ENCODE measurements around the gene LMNTD2. TPM values are rescaled to one million over a fixed set of nuclear protein-coding genes. Genes with fewer than 3 reads are reported as not detected.
A peak's percentile ranks its signal among the peaks of the same experiment; 100 is the strongest.

Gene LMNTD2
- total and polyA plus RNA-seq, 2 of the 13 experiments (the other 11 are each of a cell fraction or from before 2014, with no cell fraction given): 1.1 to 3.1 TPM

- TF ChIP-seq ZNF580 (CRISPR knock-in tag; IDR thresholded peaks at IDR 0.05; ENCODE audit: borderline replicate concordance, low read depth) (peak; percentile 31; the same call in 1 of the 2 replicates), ZNF180 (CRISPR knock-in tag; IDR thresholded peaks at IDR 0.05; ENCODE audit: borderline replicate concordance, low read depth) (no peak), GLI4 (CRISPR knock-in tag; IDR thresholded peaks at IDR 0.05; ENCODE audit: borderline replicate concordance) (0 out of 2 replicates have a peak, but pooled peaks have one; percentile 42), MEIS2 (CRISPR knock-in tag; IDR thresholded peaks at IDR 0.05) (0 out of 2 replicates have a peak, but pooled peaks have one; percentile 42), SMARCE1 (IDR thresholded peaks at IDR 0.05; ENCODE audit: borderline replicate concordance) (no peak), MYNN (CRISPR knock-in tag; IDR thresholded peaks at IDR 0.05; ENCODE audit: low read depth) (0 out of 2 replicates have a peak, but pooled peaks have one; percentile 48), BHLHE40 (IDR thresholded peaks at IDR 0.05; ENCODE audit: low read length) (peak; percentile 96), ZNF350 (CRISPR knock-in tag; IDR thresholded peaks at IDR 0.05; ENCODE audit: borderline replicate concordance, low read depth) (peak; percentile 32; the same call in 1 of the 2 replicates), DR1 (CRISPR knock-in tag; IDR thresholded peaks at IDR 0.05) (peak; percentile 48; the same call in 1 of the 2 replicates), PITX1 (CRISPR knock-in tag; IDR thresholded peaks at IDR 0.05) (0 out of 2 replicates have a peak, but pooled peaks have one; percentile 11), ZBTB25 (CRISPR knock-in tag; IDR thresholded peaks at IDR 0.05) (peak; percentile 84; the same call in 1 of the 2 replicates), ZNF629 (CRISPR knock-in tag; conservative IDR thresholded peaks at IDR 0.05) (no peak), EEA1 (CRISPR knock-in tag; IDR thresholded peaks at IDR 0.05; ENCODE audit: borderline replicate concordance) (no peak), TAF15 (IDR thresholded peaks at IDR 0.05; ENCODE audit: low read depth, low read length, poor library complexity, severe bottlenecking) (no peak), ETV6 (CRISPR knock-in tag; conservative IDR thresholded peaks at IDR 0.05) (peak; percentile 44; the same call in 1 of the 2 replicates), CREM (IDR thresholded peaks at IDR 0.05) (peak; percentile 43; the same call in 1 of the 2 replicates), CREM (CRISPR knock-in tag; IDR thresholded peaks at IDR 0.05) (no peak), TRIM24 (CRISPR knock-in tag; IDR thresholded peaks at IDR 0.05) (no peak), ZKSCAN8 (CRISPR knock-in tag; IDR thresholded peaks at IDR 0.05; ENCODE audit: borderline replicate concordance) (peak; percentile 63; the same call in 1 of the 2 replicates), BRCA1 (CRISPR knock-in tag; IDR thresholded peaks at IDR 0.05) (no peak), RCOR2 (CRISPR knock-in tag; IDR thresholded peaks at IDR 0.05) (no peak)
- TF ChIP-seq, protein P1, sequence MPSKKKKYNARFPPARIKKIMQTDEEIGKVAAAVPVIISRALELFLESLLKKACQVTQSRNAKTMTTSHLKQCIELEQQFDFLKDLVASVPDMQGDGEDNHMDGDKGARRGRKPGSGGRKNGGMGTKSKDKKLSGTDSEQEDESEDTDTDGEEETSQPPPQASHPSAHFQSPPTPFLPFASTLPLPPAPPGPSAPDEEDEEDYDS (CRISPR knock-in tag; IDR thresholded peaks at IDR 0.05): peak; percentile 67
- TF ChIP-seq, protein P2, sequence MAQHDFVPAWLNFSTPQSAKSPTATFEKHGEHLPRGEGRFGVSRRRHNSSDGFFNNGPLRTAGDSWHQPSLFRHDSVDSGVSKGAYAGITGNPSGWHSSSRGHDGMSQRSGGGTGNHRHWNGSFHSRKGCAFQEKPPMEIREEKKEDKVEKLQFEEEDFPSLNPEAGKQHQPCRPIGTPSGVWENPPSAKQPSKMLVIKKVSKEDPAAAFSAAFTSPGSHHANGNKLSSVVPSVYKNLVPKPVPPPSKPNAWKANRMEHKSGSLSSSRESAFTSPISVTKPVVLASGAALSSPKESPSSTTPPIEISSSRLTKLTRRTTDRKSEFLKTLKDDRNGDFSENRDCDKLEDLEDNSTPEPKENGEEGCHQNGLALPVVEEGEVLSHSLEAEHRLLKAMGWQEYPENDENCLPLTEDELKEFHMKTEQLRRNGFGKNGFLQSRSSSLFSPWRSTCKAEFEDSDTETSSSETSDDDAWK (CRISPR knock-in tag; IDR thresholded peaks at IDR 0.05): no peak
- TF ChIP-seq, protein P3, sequence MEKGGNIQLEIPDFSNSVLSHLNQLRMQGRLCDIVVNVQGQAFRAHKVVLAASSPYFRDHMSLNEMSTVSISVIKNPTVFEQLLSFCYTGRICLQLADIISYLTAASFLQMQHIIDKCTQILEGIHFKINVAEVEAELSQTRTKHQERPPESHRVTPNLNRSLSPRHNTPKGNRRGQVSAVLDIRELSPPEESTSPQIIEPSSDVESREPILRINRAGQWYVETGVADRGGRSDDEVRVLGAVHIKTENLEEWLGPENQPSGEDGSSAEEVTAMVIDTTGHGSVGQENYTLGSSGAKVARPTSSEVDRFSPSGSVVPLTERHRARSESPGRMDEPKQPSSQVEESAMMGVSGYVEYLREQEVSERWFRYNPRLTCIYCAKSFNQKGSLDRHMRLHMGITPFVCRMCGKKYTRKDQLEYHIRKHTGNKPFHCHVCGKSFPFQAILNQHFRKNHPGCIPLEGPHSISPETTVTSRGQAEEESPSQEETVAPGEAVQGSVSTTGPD (CRISPR knock-in tag; IDR thresholded peaks at IDR 0.05): no peak
- TF ChIP-seq, protein P4, sequence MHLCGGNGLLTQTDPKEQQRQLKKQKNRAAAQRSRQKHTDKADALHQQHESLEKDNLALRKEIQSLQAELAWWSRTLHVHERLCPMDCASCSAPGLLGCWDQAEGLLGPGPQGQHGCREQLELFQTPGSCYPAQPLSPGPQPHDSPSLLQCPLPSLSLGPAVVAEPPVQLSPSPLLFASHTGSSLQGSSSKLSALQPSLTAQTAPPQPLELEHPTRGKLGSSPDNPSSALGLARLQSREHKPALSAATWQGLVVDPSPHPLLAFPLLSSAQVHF (CRISPR knock-in tag; IDR thresholded peaks at IDR 0.05): no peak
Observed at GRCh38 chr11:575996-576768, 15.6 kb upstream of the LMNTD2 start, which contains the start of gene PHRF1 (continued).

Data from HepG2 (cell line).